ENCODE data around the gene FAM117A. TPM values are rescaled to one million over a fixed set of nuclear protein-coding genes. Genes with fewer than 3 reads are reported as not detected.

FAM117A gene
- total and polyA plus RNA-seq, 2 of the 8 experiments (the other 6 are each of a cell fraction or from before 2014, with no cell fraction given), result 28.4 to 45.7 TPM

DNA sequence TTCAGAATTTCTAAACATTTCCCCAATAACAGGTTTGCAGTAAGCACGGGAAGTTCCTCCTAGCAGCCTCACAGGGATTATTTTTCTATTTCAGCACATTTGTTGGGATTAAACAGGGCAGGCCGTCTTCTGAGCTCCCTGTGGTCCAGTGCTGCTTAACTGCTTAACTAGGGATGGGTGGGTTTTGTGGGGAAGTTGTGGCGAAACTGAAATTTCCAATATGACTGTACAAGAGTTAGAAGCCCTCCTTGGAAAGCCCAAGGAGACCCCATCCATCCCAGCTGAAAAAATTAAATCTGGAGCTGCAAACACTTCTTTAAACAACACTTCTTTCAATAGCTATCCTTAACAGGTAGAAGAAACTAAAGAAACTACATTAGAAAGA, 22.2 kb downstream of the FAM117A start:
- Histone ChIP-seq H2AFZ (ENCODE audit: low read length) (no peak overlapping the region), H2AK5ac (ENCODE audit: low read depth, low read length) (no peak overlapping the region), H3K4me2 (ENCODE audit: insufficient read depth in 1 of 2, low read depth in 2 of 2, low read length in 2 of 2) (no peak overlapping the region), H3K4ac (replicated peaks; ENCODE audit: insufficient read length, low read depth, low read length) (no peak overlapping the region), H4K91ac (replicated peaks; ENCODE audit: insufficient read length, low read length) (no peak overlapping the region), H3K79me1 (ENCODE audit: low read depth, low read length) (peaks cover 7% of the 10 kb centered on the region), H3K14ac (ENCODE audit: insufficient read length) (no peak overlapping the region), H3K4me1 (replicated peaks in 1 of 4; ENCODE audit: control insufficient read depth in 3 of 4, insufficient read depth in 4 of 4, low read length in 3 of 4) (no peaks in the 10 kb centered on the region), H2BK12ac (ENCODE audit: low read depth, low read length) (no peak overlapping the region), H3K56ac (replicated peaks; ENCODE audit: insufficient read length, low read depth, low read length) (no peak overlapping the region), H3K36me3 (ENCODE audit: control insufficient read depth in 2 of 4, insufficient read depth in 4 of 4, low read length in 3 of 4) (no peaks in the 10 kb centered on the region; a peak in 1 of 8 replicates), H2BK5ac (ENCODE audit: low read depth, low read length) (no peak overlapping the region), H2BK120ac (replicated peaks; ENCODE audit: low read depth, low read length) (no peak overlapping the region), H3K18ac (ENCODE audit: extremely low read depth, low read length) (no peak overlapping the region), H4K5ac (ENCODE audit: insufficient read length, low read depth, low read length) (no peak overlapping the region), H3K9ac (replicated peaks in 1 of 4; ENCODE audit: extremely low read depth in 1 of 4, low read depth in 3 of 4, low read length in 3 of 4) (no peak overlapping the region), H2BK15ac (ENCODE audit: low read length) (no peak overlapping the region), H3K4me3 (ENCODE audit: extremely low read depth in 1 of 4, insufficient read depth in 2 of 4, low read depth in 3 of 4, low read length in 4 of 4) (no peak overlapping the region), H3K9me3 (ENCODE audit: insufficient read depth in 2 of 2, low read depth in 1 of 2, low read length in 1 of 2) (no peaks in the 10 kb centered on the region), H4K8ac (ENCODE audit: extremely low read depth, insufficient read depth, low read length) (no peak overlapping the region), H4K20me1 (replicated peaks in 1 of 2; ENCODE audit: control insufficient read depth in 1 of 2, insufficient read depth in 2 of 2, low read length in 2 of 2) (peaks cover 8% of the 10 kb centered on the region in 2 experiments), H3K27ac (ENCODE audit: low read depth, low read length) (no peak overlapping the region), H3K23me2 (ENCODE audit: low read depth, low read length) (no peaks in the 10 kb centered on the region), H3K23ac (ENCODE audit: insufficient read length) (no peak overlapping the region), H2BK20ac (ENCODE audit: low read length) (no peak overlapping the region), H3K27me3 (replicated peaks in 1 of 4; ENCODE audit: control insufficient read depth in 3 of 4, extremely low read depth in 1 of 4, insufficient read depth in 3 of 4, low read length in 3 of 4) (no peaks in the 10 kb centered on the region), H3K79me2 (ENCODE audit: control insufficient read depth in 1 of 2, insufficient read depth in 2 of 2, low read length in 2 of 2) (peaks cover 0 to 25% of the 10 kb centered on the region in 2 experiments; a peak in 2 of 4 replicates)
- WGBS, 2 experiments (ENCODE audit: extremely low coverage in 1 of 2, insufficient coverage in 1 of 2, insufficient read length in 1 of 2, insufficient replicate concordance in 2 of 2, low coverage in 1 of 2, low lambda C conversion rate in 2 of 2, missing lambda C conversion rate in 1 of 2), result 84% methylated on average over 3 of the region's 3 CpGs; no CpG with 5 or more reads in 1 of the 2 experiments
- DNase-seq (ENCODE audit: low read depth in 1 of 2, low spot score in 2 of 2) (no peak), FAIRE-seq (no peak)
- POLR2A ChIA-PET (ENCODE audit: partially characterized antibody), result interaction anchor here (1.2 kb wide), 2 partner anchors 11 to 47 kb away, joined by 3 to 4 read pairs; partner anchors contain the start of gene KAT7
- CTCF ChIA-PET (ENCODE audit: partially characterized antibody), result interaction anchor here (1.5 kb wide), 1 partner anchor 109 kb away, joined by 3 read pairs; no protein-coding TSS in a partner anchor
- TF ChIP-seq, protein P1, sequence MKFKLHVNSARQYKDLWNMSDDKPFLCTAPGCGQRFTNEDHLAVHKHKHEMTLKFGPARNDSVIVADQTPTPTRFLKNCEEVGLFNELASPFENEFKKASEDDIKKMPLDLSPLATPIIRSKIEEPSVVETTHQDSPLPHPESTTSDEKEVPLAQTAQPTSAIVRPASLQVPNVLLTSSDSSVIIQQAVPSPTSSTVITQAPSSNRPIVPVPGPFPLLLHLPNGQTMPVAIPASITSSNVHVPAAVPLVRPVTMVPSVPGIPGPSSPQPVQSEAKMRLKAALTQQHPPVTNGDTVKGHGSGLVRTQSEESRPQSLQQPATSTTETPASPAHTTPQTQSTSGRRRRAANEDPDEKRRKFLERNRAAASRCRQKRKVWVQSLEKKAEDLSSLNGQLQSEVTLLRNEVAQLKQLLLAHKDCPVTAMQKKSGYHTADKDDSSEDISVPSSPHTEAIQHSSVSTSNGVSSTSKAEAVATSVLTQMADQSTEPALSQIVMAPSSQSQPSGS (IDR thresholded peaks at IDR 0.05; ENCODE audit: low read length), result no peak
- TF ChIP-seq TAF1 (IDR thresholded peaks at IDR 0.05; ENCODE audit: low read depth, low read length) (no peak), CTCF (IDR thresholded peaks at IDR 0.05; ENCODE audit: control extremely low read depth in 1 of 3, insufficient read depth in 1 of 3, low read depth in 1 of 3, low read length in 3 of 3) (no peak), ZNF274 (IDR thresholded peaks at IDR 0.05; ENCODE audit: borderline replicate concordance, extremely low read depth, low read length) (no peak), GABPA (IDR thresholded peaks at IDR 0.05; ENCODE audit: borderline replicate concordance, insufficient read depth, low read length) (no peak), POU5F1 (IDR thresholded peaks at IDR 0.05; ENCODE audit: low read depth, low read length) (no peak), SRF (IDR thresholded peaks at IDR 0.05; ENCODE audit: low read depth, low read length) (no peak), CTBP2 (IDR thresholded peaks at IDR 0.05; ENCODE audit: borderline replicate concordance, insufficient read depth, insufficient read length, low read length) (no peak), TCF12 (IDR thresholded peaks at IDR 0.05; ENCODE audit: low read depth, low read length) (no peak), RXRA (IDR thresholded peaks at IDR 0.05; ENCODE audit: insufficient read depth, low read depth, low read length) (no peak)

Measured in H1 (cell line).